Stomach smooth muscle (tissue), 2 donors: Measurements from ENCODE around the gene RNF151.

Source experiments
- H3K27ac ChIP-seq: one replicate; pipeline ENCODE4 v1.7.0; 2013; ENCODE audit warnings: mild to moderate bottlenecking, low read length, inconsistent platforms
- H3K27me3 ChIP-seq, 2 donors: one replicate each; pipeline ENCODE4 v1.7.0; 2013; ENCODE audit warnings: low read length in 2 of 2; ENCODE audit not compliant: insufficient read depth in 2 of 2, control insufficient read depth in 1 of 2
- H3K36me3 ChIP-seq, 2 donors: one replicate each; pipeline ENCODE4 v1.7.0; 2013; ENCODE audit warnings: low read length in 2 of 2; ENCODE audit not compliant: control insufficient read depth in 2 of 2, insufficient read depth in 2 of 2
- H3K4me1 ChIP-seq: one replicate; pipeline ENCODE4 v1.7.0; 2013; ENCODE audit warnings: low read length; ENCODE audit not compliant: control insufficient read depth, insufficient read depth
- H3K4me3 ChIP-seq, 2 donors: one replicate each; pipeline ENCODE4 v1.7.0; 2013; ENCODE audit warnings: low read length in 2 of 2
- H3K9ac ChIP-seq, 2 donors: one replicate each; pipeline ENCODE4 v1.7.0; 2013; ENCODE audit warnings: low read length in 2 of 2, mild to moderate bottlenecking in 1 of 2
- H3K9me3 ChIP-seq, 2 donors: one replicate each; pipeline ENCODE4 v1.7.0; 2013; ENCODE audit warnings: low read length in 2 of 2; ENCODE audit not compliant: control insufficient read depth in 2 of 2
- donor health status: healthy.
- donor health status: Pancreatic carcinoma.

RNF151 gene

DNA sequence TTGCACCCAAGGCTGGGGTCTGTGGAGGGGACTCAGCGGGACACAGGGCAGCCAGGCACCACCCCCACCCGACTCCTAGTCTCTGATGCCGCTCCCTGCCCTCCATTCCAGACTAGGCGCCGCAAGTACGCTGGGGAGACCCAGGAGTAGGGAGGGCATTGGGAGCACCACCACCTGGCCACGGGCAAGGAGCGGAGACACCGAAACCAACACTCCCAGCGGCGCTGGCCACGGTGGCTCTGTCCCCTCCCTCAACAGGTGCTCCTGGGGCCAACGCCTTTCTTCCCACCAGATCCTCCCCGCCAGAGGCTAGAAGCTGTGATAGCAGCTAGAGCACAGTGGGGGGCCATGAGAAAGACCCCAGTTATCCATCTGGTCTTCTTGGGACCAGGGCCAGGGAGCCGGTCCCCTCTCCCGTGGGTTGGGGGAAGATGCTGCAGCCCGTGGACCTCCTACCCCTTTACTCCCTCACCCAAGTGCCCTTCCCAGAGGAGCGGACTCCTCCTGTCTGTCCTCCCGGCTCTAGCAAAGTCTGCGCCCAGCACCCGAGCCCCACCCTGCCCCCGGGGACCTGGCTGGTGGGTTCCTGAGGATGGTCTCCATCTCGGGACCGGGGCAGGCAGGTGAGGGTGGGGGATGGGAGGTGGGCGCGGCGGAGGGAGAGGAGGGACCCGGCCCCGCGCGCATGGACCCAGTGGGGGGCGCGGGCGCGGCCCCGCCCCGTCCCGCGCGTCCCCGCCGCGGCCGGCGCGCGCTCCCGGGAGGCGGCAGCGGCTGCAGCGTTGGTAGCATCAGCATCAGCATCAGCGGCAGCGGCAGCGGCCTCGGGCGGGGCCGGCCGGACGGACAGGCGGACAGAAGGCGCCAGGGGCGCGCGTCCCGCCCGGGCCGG is 22.8 kb downstream of the RNF151 start, which contains the start of gene SYNGR3:
Gene SYNGR3, plus strand, starts transcription at position 762 of the 892 bp plus-strand sequence. CDS start 133 bp downstream, outside the sequence.
- H3K9me3 ChIP-seq, result no peaks in the 10 kb centered on the region
- H3K9ac ChIP-seq, result no peak within 1 kb of the TSS
- no peak within 1 kb of the TSS for H3K4me3 ChIP-seq
- H3K36me3 ChIP-seq, result peaks cover 11 to 16% of the 10 kb centered on the region in 2 donors
- H3K27me3 ChIP-seq, result peaks cover 27 to 29% of the 10 kb centered on the region in 2 donors
- H3K27ac ChIP-seq, result no peak within 1 kb of the TSS
- peaks cover 34% of the 10 kb centered on the region for H3K4me1 ChIP-seq

- H3K27ac ChIP-seq, result no peak overlapping the region
- H3K27me3 ChIP-seq, result peaks cover 27 to 29% of the 10 kb centered on the region in 2 donors
- H3K4me3 ChIP-seq, result no peak overlapping the region
- H3K9me3 ChIP-seq, result no peaks in the 10 kb centered on the region
- no peak overlapping the region for H3K9ac ChIP-seq
- peaks cover 28% of the 10 kb centered on the region for H3K4me1 ChIP-seq
- peaks cover 11 to 16% of the 10 kb centered on the region in 2 donors for H3K36me3 ChIP-seq
These were observed 23.4 kb downstream of the RNF151 start for GRCh38 chr16:1990101-1990350.

DNA sequence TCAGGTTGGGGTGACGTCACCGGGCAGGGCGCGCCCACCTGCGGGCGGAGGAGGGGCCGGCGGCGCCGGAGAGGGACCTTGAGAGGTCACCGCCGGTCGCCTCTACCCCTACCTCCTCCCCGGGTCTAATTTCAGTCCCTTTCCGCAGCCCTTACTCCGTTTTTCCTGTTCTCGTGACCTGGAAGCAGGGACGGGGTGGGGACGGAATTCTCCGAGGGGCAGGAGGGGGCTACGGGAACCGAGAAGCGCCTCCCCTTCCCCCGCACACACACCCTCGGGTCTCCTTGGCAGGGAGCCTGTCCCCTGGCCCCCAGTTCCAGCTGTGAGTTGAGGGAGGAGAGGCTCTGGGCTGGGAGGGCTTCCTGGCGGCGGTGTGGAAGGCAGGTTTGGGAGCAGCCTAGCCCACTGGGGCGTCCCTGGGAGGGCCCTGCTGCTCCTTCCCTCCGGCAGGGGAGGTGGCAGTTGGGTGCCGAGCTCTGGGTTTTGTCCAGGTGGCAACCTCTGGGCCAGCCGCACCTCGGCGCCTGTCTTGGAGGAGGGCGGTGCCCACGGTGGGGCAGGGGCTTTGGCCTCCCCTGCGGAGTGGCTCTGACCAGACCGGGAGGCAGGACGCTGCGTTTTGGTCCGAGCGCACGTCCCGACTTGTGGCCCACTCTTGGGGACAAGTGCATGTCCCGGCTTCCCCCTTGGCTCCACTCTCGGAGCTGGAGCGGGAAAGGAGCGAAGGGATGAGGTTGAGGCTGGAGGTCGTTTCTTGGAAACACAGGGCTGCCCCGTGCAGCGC is 23.9 kb downstream of the RNF151 start:
- Histone ChIP-seq H3K4me3 (no peak overlapping the region), H3K4me1 (peaks cover 23% of the 10 kb centered on the region), H3K27ac (no peak overlapping the region), H3K9ac (no peak overlapping the region), H3K36me3 (peaks cover 11 to 15% of the 10 kb centered on the region in 2 donors), H3K9me3 (no peaks in the 10 kb centered on the region), H3K27me3 (peaks cover 27 to 29% of the 10 kb centered on the region in 2 donors)

DNA sequence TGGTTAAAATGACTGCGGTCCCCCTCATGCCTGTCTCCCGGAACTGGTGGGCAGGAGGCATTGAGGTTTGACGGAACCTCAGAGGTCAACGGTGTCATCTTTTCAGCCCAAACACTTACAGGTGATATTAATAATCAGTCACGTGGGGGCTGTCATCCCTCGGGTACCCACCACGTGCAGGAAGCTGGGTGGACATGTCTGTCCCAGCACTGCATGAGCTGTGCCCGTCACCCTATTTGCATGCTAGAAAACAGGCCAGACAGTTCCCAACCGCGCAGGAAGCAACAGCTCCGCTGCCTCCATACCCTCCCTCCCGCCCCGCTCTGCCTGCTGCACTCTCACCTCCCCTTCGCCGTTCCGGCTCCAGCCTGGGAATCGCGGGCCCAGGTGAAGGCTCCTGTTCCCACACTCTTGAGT is 24.5 kb downstream of the RNF151 start:
- Histone ChIP-seq H3K9ac (no peak overlapping the region), H3K4me1 (peaks cover 22% of the 10 kb centered on the region), H3K27ac (no peak overlapping the region), H3K9me3 (no peaks in the 10 kb centered on the region), H3K27me3 (peaks cover 27 to 29% of the 10 kb centered on the region in 2 donors), H3K4me3 (no peak overlapping the region), H3K36me3 (peaks cover 6 to 9% of the 10 kb centered on the region in 2 donors)

DNA sequence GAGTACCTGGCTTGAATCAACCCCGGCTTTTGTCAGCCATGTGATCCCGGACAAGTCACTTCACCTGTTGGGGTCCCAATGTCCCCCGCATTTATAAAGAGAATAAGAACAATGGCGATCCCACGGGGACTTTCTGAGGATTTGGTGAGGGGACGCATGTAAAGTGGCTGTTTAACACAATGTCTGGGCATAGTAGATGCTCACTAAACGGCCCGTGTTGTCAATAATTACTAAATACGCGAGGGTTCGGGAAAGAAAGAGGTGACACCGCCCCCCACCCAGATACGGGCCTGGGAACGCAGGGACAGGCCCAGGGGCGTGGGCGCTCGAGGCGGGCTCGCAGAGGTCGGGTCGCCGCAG is 24.9 kb downstream of the RNF151 start:
- Histone ChIP-seq H3K4me1 (peaks cover 22% of the 10 kb centered on the region), H3K36me3 (peaks cover 2 to 5% of the 10 kb centered on the region in 2 donors), H3K9ac (no peak overlapping the region), H3K4me3 (peak overlapping the region in 1 of 2 donors; percentile 60), H3K27me3 (peaks cover 27 to 29% of the 10 kb centered on the region in 2 donors), H3K27ac (no peak overlapping the region), H3K9me3 (no peaks in the 10 kb centered on the region)

DNA sequence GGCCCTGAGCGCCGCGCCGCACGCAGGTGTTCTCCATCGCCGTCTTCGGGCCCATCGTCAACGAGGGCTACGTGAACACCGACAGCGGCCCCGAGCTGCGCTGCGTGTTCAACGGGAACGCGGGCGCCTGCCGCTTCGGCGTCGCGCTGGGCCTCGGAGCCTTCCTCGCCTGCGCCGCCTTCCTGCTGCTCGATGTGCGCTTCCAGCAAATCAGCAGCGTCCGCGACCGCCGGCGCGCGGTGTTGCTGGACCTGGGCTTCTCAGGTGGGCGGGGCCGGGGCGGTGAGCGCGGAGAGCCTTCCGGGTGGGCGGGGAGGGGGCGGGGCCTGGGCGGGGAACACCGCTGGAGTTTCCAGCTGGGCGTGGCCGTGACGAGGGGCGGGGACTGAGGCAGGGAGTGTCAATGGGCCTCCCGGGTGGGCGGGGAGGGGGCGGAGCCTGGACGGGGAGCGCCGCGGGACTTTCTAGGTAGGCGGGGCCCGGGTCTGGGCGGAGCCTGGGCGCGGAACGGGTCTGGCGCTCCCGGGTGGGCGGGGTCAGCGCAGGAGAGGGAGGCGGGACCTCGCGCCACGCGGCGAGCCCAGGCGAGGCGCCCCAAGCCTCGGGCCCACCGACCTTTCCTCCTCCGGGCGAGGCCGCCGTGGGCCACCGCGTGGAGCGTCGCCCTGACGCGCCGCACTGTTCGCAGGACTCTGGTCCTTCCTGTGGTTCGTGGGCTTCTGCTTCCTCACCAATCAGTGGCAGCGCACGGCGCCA is 25.5 kb downstream of the RNF151 start:
- Histone ChIP-seq H3K4me1 (peaks cover 22% of the 10 kb centered on the region), H3K36me3 (peaks cover 0 to 2% of the 10 kb centered on the region in 2 donors), H3K27me3 (peaks cover 27 to 29% of the 10 kb centered on the region in 2 donors), H3K9ac (no peak overlapping the region), H3K9me3 (no peaks in the 10 kb centered on the region), H3K27ac (no peak overlapping the region), H3K4me3 (peak overlapping the region; percentile 40 to 60)

DNA sequence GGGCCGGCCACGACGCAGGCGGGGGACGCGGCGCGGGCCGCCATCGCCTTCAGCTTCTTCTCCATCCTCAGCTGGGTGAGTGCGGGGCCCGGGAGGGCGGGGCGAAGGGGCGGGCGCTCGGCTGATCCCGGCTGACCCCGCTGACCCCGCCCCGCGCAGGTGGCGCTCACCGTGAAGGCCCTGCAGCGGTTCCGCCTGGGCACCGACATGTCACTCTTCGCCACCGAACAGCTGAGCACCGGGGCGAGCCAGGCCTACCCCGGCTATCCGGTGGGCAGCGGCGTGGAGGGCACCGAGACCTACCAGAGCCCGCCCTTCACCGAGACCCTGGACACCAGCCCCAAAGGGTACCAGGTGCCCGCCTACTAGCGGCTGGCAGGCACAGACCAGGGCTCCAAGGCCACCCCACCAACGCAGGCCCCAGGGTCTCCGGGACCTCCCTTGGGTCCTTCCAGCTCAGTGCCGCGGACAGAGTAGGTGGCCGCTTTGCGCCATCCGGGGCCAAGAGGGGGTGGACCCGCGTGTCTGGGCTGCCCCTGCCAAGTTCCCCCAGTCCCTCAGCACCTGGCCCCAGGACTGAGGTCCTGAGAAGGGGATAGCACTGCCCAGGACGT is 26.2 kb downstream of the RNF151 start:
- H3K36me3 ChIP-seq, result peaks cover 0 to 3% of the 10 kb centered on the region in 2 donors
- peaks cover 27 to 29% of the 10 kb centered on the region in 2 donors for H3K27me3 ChIP-seq
- no peak overlapping the region for H3K4me3 ChIP-seq
- no peak overlapping the region for H3K27ac ChIP-seq
- peaks cover 22% of the 10 kb centered on the region for H3K4me1 ChIP-seq
- no peak overlapping the region for H3K9ac ChIP-seq
- H3K9me3 ChIP-seq, result no peaks in the 10 kb centered on the region

GRCh38 chr16:1993731-1994131 is 27.1 kb downstream of the RNF151 start:
- Histone ChIP-seq H3K27me3 (peaks cover 23 to 26% of the 10 kb centered on the region in 2 donors), H3K4me3 (no peak overlapping the region), H3K4me1 (peaks cover 22% of the 10 kb centered on the region), H3K9ac (no peak overlapping the region), H3K9me3 (no peaks in the 10 kb centered on the region), H3K27ac (no peak overlapping the region), H3K36me3 (peaks cover 0 to 6% of the 10 kb centered on the region in 2 donors)

DNA sequence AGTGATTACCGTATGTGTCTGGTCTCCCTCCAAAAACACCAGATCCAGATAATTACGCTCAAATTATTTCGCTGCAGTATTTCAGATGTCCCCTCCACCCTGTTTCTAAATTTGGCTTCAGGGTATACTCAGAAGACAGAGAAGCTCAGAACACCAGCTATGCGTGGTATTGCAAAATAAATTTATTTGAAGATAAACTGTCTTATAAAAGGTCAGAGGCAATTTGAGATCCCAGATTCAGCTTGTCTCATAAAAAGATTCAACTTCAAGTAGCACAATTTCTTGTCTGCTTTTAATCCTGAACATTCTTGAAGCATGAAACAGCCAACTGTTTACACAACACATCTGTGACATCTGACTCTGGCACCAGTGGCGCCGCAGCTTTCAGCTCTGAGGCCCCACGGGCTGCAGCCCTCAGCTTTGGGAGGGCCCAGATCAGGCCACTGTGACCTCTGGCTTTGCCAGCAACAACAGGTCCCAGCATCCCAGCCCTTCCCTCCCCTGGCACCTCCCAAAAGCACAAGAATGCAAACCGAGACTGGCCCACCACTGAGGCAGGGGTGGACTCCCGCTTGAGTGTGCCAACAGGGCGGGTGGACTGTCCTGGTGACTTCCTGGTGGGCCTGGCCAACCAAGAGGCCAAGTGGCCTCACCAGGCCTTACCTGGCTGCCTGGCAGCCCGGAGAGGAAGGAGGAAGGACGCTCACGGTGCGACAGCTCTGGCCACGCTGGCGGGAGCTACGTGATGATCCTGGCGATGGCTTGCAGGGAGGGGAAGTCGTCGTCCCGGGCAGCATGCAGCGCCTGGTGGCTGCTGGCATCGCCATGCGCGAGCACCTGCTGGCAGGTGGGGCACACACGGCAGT is 31.1 kb downstream of the RNF151 start:
- Histone ChIP-seq H3K36me3 (peaks cover 23 to 27% of the 10 kb centered on the region in 2 donors), H3K9me3 (no peaks in the 10 kb centered on the region), H3K4me1 (no peaks in the 10 kb centered on the region), H3K27ac (no peak overlapping the region), H3K9ac (no peak overlapping the region), H3K4me3 (no peak overlapping the region), H3K27me3 (no peaks in the 10 kb centered on the region)
